Endothelial cell of umbilical vein (primary cell): Measurements from ENCODE around the gene ZNF793. TPM values are rescaled to one million over a fixed set of nuclear protein-coding genes. Genes with fewer than 3 reads are reported as not detected.

Experiments used
- BruUV-seq: library from RNA; stranded (reverse); fragments of 400-500 nt; replicated peaks from 2 replicates; lab custom pipeline; 2021; lab: Mats Ljungman, UMichigan
- CTCF ChIA-PET: fragments of 300-600, 350-600 bp; sonication (Branson Sonifier 250); formaldehyde crosslinking; loops from one replicate; lab custom pipeline; 2021; ENCODE audit warnings: antibody characterized with exemption, inconsistent platforms; lab: Charles Lee
- POLR2A ChIA-PET: fragments of 300-600, 350-600 bp; sonication (Branson Sonifier 250); formaldehyde crosslinking; loops from one replicate; lab custom pipeline; 2021; ENCODE audit warnings: antibody characterized with exemption, inconsistent platforms; lab: Charles Lee
- DNase-seq: peaks from one replicate; pipeline ENCODE4 v3.0.0-alpha.2; 2011; ENCODE audit warnings: low read depth, low spot score
- FAIRE-seq: peaks from 2 replicates; lab custom pipeline; 2011; peaks lifted over from hg19 to GRCh38; lab: Jason Lieb, UNC
- H2AFZ ChIP-seq: 2 replicates; pipeline ENCODE4 v1.6.0; 2012; ENCODE audit warnings: low read depth, low read length, control low read depth, inconsistent platforms
- H3K27ac ChIP-seq: 2 replicates; pipeline ENCODE4 v1.5.1; 2011; ENCODE audit warnings: low read depth, mild to moderate bottlenecking, control low read depth, low read length, moderate library complexity; ENCODE audit not compliant: insufficient read depth
- H3K27me3 ChIP-seq, 2 experiments: 2 replicates each; pipeline versions ENCODE4 v1.6.0 to v1.6.1; 2011; ENCODE audit warnings: low read length in 2 of 2, mixed read lengths in 1 of 2; ENCODE audit not compliant: control insufficient read depth in 2 of 2, insufficient read depth in 2 of 2
- H3K36me3 ChIP-seq, 2 experiments: 2 replicates in 1 of 2; 3 replicates in 1 of 2; pipeline ENCODE4 v1.5.1; 2011; ENCODE audit warnings: low read length in 2 of 2, mild to moderate bottlenecking in 1 of 2, moderate library complexity in 1 of 2; ENCODE audit not compliant: control insufficient read depth in 2 of 2, insufficient read depth in 2 of 2; ENCODE audit errors: extremely low read depth in 1 of 2
- H3K4me1 ChIP-seq: 3 replicates; pipeline ENCODE4 v1.5.1; 2011; ENCODE audit warnings: mild to moderate bottlenecking, low read length; ENCODE audit not compliant: control insufficient read depth, insufficient read depth; ENCODE audit errors: extremely low read depth
- H3K4me2 ChIP-seq: 2 replicates; pipeline ENCODE4 v1.6.1; 2011; ENCODE audit warnings: low read length, control low read depth, mixed read lengths; ENCODE audit not compliant: insufficient read depth
- H3K4me3 ChIP-seq, 3 experiments: fragments of 200-600 bp in 1 of 3; sonication (generic), shearing (Covaris generic) in 1 of 3; replicated peaks in 1 of 3; 2 replicates each; pipeline ENCODE4 v1.5.1; 2011 to 2016; ENCODE audit warnings: control low read depth in 3 of 3, low read length in 3 of 3, mild to moderate bottlenecking in 2 of 3, inconsistent platforms in 1 of 3, low read depth in 1 of 3, moderate library complexity in 1 of 3; ENCODE audit not compliant: insufficient read depth in 1 of 3
- H3K79me2 ChIP-seq: 2 replicates; pipeline ENCODE4 v1.6.0; 2012; ENCODE audit warnings: low read length, inconsistent platforms; ENCODE audit not compliant: control insufficient read depth, insufficient read depth
- H3K9ac ChIP-seq: replicated peaks from 2 replicates; pipeline ENCODE3; 2011; ENCODE audit warnings: low read length, control low read depth; ENCODE audit not compliant: insufficient read depth; ENCODE audit errors: extremely low read depth
- H3K9me1 ChIP-seq: replicated peaks from 3 replicates; pipeline ENCODE4 v1.6.0; 2011; ENCODE audit warnings: mild to moderate bottlenecking, low read length; ENCODE audit not compliant: control insufficient read depth, insufficient read depth; ENCODE audit errors: extremely low read depth
- H3K9me3 ChIP-seq: replicated peaks from 2 replicates; pipeline ENCODE4 v1.5.1; 2012; ENCODE audit warnings: low read length, inconsistent platforms; ENCODE audit not compliant: control insufficient read depth, insufficient read depth
- H4K20me1 ChIP-seq: replicated peaks from 2 replicates; pipeline ENCODE3; 2011; ENCODE audit warnings: mild to moderate bottlenecking, low read length; ENCODE audit not compliant: control insufficient read depth, insufficient read depth; ENCODE audit errors: extremely low read depth
- CTCF ChIP-seq, 2 donors: IDR thresholded peaks; 1 replicate in 1 of 2; 2 replicates in 1 of 2; pipeline ENCODE4 v1.5.1; 2011; ENCODE audit warnings: low read length in 2 of 2, mild to moderate bottlenecking in 2 of 2, moderate library complexity in 2 of 2, control low read depth in 1 of 2, inconsistent platforms in 1 of 2, low read depth in 1 of 2; ENCODE audit not compliant: insufficient read depth in 1 of 2; ENCODE audit errors: extremely low read depth in 1 of 2
- EZH2 ChIP-seq: IDR thresholded peaks from 2 replicates; pipeline ENCODE4 v1.6.1; 2012; ENCODE audit warnings: borderline replicate concordance, low read depth, mild to moderate bottlenecking, moderate library complexity, low read length, inconsistent platforms; ENCODE audit not compliant: severe bottlenecking
- FOS ChIP-seq: IDR thresholded peaks from 2 replicates; pipeline ENCODE4 v1.6.1; 2011; ENCODE audit warnings: mild to moderate bottlenecking, low read length, moderate library complexity, borderline replicate concordance; ENCODE audit not compliant: insufficient read depth
- GATA2 ChIP-seq: IDR thresholded peaks from 2 replicates; pipeline ENCODE4 v1.7.0; 2011; ENCODE audit warnings: low read depth, mild to moderate bottlenecking, moderate library complexity, mixed read lengths, low read length; ENCODE audit not compliant: insufficient read length, insufficient read depth
- JUN ChIP-seq: IDR thresholded peaks from 2 replicates; pipeline ENCODE4 v1.6.1; 2011; ENCODE audit warnings: borderline replicate concordance, low read depth; ENCODE audit not compliant: insufficient read length, insufficient read depth
- MAX ChIP-seq: IDR thresholded peaks from 2 replicates; pipeline ENCODE4 v1.6.1; 2011; ENCODE audit not compliant: insufficient read depth, insufficient read length
- MYC ChIP-seq: IDR thresholded peaks from one replicate; pipeline ENCODE4 v1.6.1; 2011; ENCODE audit warnings: mild to moderate bottlenecking, low read depth, low read length
- POLR2A ChIP-seq: IDR thresholded peaks from 2 replicates; pipeline ENCODE4 v1.6.1; 2012; ENCODE audit warnings: low read depth, mild to moderate bottlenecking, control low read depth, low read length
- POLR2AphosphoS5 ChIP-seq: IDR thresholded peaks from 2 replicates; pipeline ENCODE4 v1.6.1; 2012; ENCODE audit warnings: low read depth, mild to moderate bottlenecking, control low read depth, low read length, moderate library complexity; ENCODE audit not compliant: insufficient read depth
- dilution Hi-C: fragments of 300-500 bp; cut with MboI; formaldehyde crosslinking; loops from one replicate; pipeline ENCODE4 v1.15.0; 2019; ENCODE audit warnings: low sequenced_read_pairs; ENCODE audit not compliant: extremely low pct_ligation_motif_present
- intact Hi-C: fragments of 100-400 bp; cut with micrococcal nuclease; formaldehyde crosslinking; loops from one replicate; pipeline ENCODE4 v1.10.0; 2022
- polyA plus RNA-seq, 4 experiments: library from polyadenylated mRNA; depleted of rRNA in 3 of 4; stranded (reverse) in 3 of 4; unstranded in 1 of 4; fragments of >200 nt; gene quantifications; 2 replicates each; pipeline versions ENCODE4 v1.2.1 to v1.2.3, GENCODE V29; 2011 to 2012; ENCODE audit warnings: missing spikeins in 1 of 4
- total RNA-seq: library from RNA; stranded (reverse); gene quantifications from 2 replicates; pipeline ENCODE4 v1.2.3, GENCODE V29; 2021

Gene ZNF793
- total and polyA plus RNA-seq, 2 donors (not counting 3 experiments of a cell fraction or from before 2014, with no cell fraction given): 0.37 to 3.8 TPM

- H3K9me3 ChIP-seq: peaks cover 8% of the 10 kb centered on the region
- CTCF ChIA-PET: no interaction called here
- H3K27ac ChIP-seq: no peak overlapping the region
- H3K79me2 ChIP-seq: no peaks in the 10 kb centered on the region
- no peak for TF ChIP-seq POLR2AphosphoS5
- TF ChIP-seq JUN: no peak
- TF ChIP-seq POLR2A: no peak
- no peak for TF ChIP-seq EZH2
- no peak for TF ChIP-seq GATA2
- no peak for TF ChIP-seq MYC
- no peak for TF ChIP-seq FOS
- TF ChIP-seq CTCF (IDR thresholded peaks at IDR 0.05; ENCODE audit: extremely low read depth in 1 of 2, insufficient read depth in 1 of 2, low read depth in 1 of 2, low read length in 2 of 2): no peak
- TF ChIP-seq MAX: no peak
- H3K27me3 ChIP-seq: no peaks in the 10 kb centered on the region
- no TSS peak for BruUV-seq
- no peak for FAIRE-seq
- H3K4me3 ChIP-seq: no peak overlapping the region
- no peaks in the 10 kb centered on the region for H3K9me1 ChIP-seq
- no peaks in the 10 kb centered on the region for H3K4me1 ChIP-seq
- H3K4me2 ChIP-seq: no peak overlapping the region
- DNase-seq: no peak
- intact Hi-C loops (no loop called here), dilution Hi-C loops (no loop called here)
- no peaks in the 10 kb centered on the region for H4K20me1 ChIP-seq
- H2AFZ ChIP-seq: no peak overlapping the region
- POLR2A ChIA-PET: no interaction called here
- no peak overlapping the region for H3K9ac ChIP-seq
- no peaks in the 10 kb centered on the region for H3K36me3 ChIP-seq
Measured at GRCh38 chr19:37537391-37537947, 30.7 kb downstream of the ZNF793 start.
